DOHH2 (cell line): ENCODE measurements around the gene COMT.

Experiments
- CTCF ChIP-seq: fragments of 200-600 bp; sonication (generic); IDR thresholded peaks from one replicate; pipeline ENCODE4 v1.5.1; 2014; ENCODE audit warnings: antibody characterized with exemption, mild to moderate bottlenecking, low read depth, low read length; ENCODE audit not compliant: poor library complexity, severe bottlenecking
- EZH2phosphoT487 ChIP-seq: fragments of 200-600 bp; sonication (generic); IDR thresholded peaks from 2 replicates; pipeline ENCODE4 v1.6.1; 2017; ENCODE audit warnings: borderline replicate concordance, mild to moderate bottlenecking, antibody characterized with exemption, low read length, moderate library complexity, mixed read lengths

DNA sequence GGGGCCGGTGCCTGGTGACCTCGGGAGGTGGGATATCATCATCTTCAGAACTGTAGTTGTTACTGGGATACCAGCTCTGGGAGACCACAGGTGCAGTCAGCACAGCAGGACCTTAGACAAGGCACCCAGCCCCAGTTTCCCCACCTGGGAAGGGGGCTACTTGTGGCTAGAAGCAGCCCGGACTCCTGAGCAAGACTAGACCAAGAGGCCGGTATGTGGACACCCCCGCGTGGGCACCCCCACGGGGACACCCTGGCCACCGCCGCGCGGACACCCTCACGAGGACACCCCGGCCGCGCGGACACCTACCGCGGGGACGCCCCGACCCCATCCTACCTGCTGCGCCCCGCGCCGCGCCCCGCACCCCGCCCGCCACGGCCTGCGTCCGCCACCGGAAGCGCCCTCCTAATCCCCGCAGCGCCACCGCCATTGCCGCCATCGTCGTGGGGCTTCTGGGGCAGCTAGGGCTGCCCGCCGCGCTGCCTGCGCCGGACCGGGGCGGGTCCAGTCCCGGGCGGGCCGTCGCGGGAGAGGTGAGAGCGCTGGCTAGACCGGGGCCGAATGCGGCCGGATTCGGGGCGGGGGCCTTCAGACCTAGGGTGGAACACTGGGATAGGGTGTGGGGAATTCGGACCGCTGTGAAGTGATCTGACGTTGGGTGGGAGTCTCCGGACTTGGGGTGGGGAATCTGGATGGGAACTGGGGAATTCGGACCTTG, at the start of gene COMT, which contains the start of gene TXNRD2:
- no peak for TF ChIP-seq CTCF
- no peak for TF ChIP-seq EZH2phosphoT487
